ENCODE results near the gene FNBP1. TPM values are rescaled to one million over a fixed set of nuclear protein-coding genes. Genes with fewer than 3 reads are reported as not detected.
"Not testable (repeated sequence)": the region's sequence is repeated elsewhere in the genome, so short reads cannot be mapped to it uniquely, and the experiment has no call there.

Gene FNBP1
- total RNA-seq, 1 donor from 2014 or later, result 12.7 TPM

DNA sequence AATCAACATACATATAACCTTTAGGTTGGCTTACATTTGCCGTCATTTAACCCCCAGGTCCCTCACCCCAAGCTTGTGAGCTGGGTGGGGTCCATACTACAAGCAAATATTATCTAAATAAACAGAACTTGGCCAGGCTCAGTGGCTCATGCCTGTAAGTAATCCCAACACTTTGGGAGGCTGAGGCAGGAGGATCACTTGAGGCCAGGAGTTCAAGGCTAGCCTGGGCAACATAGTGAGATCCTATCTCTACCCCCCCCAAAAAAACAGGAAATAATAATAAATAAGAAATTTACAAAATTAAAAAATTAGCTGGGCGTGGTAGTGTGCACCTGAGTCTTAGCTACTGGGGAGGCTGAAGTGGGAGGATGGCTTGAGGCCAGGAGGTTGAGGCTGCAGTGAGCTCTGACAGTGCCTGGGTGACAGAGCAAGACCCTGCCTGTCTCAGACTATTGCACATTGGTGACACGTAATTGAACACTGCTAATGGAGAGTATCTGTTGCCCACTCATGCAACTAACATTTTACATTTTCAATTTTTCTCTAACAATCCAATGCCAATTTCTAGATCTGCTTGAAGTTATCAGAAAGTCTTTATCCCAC is 18.9 kb downstream of the FNBP1 start:
- DNase-seq (ENCODE audit: low spot score) (peak; percentile 36), ATAC-seq (no peak)

- peak; percentile 65 for DNase-seq (ENCODE audit: low spot score)
- peak; percentile 82 for ATAC-seq
Observed at GRCh38 chr9:130023144-130023787, 19.7 kb downstream of the FNBP1 start.

GRCh38 chr9:130022566-130023143 is 20.3 kb downstream of the FNBP1 start:
- ATAC-seq (no peak), DNase-seq (ENCODE audit: low spot score) (peak; percentile 27)

GRCh38 chr9:130021842-130022241 is 21.1 kb downstream of the FNBP1 start:
- peak; percentile 15 for DNase-seq (ENCODE audit: low spot score)
- not testable (repeated sequence) for ATAC-seq

- DNase-seq (ENCODE audit: low spot score) (no peak), ATAC-seq (no peak)
Observed at GRCh38 chr9:130021123-130021522, 21.9 kb downstream of the FNBP1 start.

- DNase-seq (ENCODE audit: low spot score), result peak; percentile 4
- ATAC-seq, result no peak
Observed at GRCh38 chr9:130020618-130021017, 22.4 kb downstream of the FNBP1 start.

DNA sequence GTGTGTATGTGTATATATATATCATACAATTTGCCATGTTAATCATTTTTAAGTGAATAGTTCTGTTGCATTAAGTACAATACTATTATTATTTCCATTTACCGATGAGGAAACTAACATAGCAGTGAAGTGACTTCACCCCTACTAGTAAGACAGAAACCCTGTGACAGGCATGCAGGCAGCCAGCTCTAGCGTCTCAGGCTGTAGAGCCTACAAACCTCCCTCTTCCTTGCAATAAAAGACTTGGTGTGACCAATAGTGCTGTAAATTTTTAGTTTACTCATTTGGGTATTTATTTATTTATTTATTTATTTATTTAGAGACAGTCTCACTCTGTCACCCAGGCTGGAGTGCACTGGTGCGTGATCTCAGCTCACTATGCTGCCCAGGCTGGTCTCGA is 24.7 kb downstream of the FNBP1 start:
- DNase-seq (ENCODE audit: low spot score), result peak; percentile 33
- ATAC-seq, result no peak

DNA sequence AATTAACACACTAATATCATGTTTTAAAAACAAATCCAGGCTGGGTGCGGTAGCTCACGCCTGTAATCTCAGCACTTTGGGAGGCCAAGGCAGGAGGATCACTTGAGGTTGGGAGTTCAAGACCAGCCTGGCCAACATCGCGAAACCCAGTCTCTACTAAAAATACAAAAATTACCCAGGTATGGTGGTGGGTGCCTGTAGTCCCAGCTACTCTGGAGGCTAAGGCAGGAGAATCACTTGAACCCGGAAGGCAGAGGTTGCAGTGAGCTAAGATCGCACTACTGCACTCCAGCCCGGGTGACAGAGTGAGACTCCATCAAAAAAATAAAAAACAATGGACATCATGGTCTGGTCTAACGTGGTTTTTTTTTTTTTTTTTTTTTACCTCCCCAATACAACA is 25.5 kb downstream of the FNBP1 start:
- ATAC-seq, result not testable (repeated sequence)
- peak; percentile 6 for DNase-seq (ENCODE audit: low spot score)

DNA sequence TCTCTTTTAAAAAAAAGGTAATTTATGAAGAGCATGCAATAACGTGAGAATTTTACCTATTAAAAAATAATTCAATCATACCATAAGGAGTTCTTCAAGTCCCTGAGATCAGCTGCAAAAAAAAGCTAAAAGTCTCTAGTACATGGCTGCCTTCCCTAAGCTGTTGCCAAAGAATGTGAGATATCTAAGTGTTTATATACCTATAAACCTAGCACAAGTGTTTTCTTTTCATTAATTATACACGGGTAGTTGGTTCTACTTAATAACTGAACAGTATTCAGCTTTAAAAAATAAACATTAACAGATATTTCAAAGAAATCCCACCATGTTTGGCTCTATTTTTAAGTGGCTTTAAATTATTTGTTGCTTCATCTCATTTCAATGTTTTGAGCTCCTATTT is 25.9 kb downstream of the FNBP1 start:
- DNase-seq (ENCODE audit: low spot score) (no peak), ATAC-seq (no peak)

DNA sequence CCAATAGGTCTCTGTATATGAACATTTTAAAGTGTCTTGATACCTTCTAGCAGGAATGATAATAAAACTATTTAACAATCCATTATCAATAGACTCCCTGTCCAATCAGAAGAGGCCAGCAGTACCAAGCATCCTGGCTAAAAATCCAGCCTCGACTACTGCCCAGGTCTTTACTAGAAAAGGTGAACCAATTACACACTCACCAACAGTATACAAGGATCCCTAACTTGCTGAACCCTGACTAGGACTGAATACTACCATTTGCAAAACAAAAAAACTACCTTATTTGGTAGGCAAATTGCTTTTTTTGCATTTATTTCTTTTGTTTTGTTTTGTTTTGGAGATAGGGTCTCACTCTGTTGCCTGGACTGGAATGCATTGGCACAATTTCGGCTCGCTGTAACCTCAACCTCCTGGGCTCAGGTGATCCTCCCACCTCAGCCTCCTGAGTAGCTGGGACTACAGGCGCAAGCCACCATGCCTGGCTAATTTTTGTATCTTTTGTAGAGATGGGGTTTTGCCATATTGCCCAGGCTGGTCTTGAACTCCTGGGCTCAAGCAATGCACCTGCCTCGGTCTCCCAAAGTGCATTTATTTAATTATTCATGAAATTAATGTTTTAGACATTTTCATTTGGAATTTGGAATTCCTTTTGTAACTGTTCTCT is 27.5 kb downstream of the FNBP1 start:
- peak; percentile 6 for DNase-seq (ENCODE audit: low spot score)
- no peak for ATAC-seq

- ATAC-seq, result no peak
Observed at GRCh38 chr9:130013326-130013725, 29.7 kb downstream of the FNBP1 start.

DNA sequence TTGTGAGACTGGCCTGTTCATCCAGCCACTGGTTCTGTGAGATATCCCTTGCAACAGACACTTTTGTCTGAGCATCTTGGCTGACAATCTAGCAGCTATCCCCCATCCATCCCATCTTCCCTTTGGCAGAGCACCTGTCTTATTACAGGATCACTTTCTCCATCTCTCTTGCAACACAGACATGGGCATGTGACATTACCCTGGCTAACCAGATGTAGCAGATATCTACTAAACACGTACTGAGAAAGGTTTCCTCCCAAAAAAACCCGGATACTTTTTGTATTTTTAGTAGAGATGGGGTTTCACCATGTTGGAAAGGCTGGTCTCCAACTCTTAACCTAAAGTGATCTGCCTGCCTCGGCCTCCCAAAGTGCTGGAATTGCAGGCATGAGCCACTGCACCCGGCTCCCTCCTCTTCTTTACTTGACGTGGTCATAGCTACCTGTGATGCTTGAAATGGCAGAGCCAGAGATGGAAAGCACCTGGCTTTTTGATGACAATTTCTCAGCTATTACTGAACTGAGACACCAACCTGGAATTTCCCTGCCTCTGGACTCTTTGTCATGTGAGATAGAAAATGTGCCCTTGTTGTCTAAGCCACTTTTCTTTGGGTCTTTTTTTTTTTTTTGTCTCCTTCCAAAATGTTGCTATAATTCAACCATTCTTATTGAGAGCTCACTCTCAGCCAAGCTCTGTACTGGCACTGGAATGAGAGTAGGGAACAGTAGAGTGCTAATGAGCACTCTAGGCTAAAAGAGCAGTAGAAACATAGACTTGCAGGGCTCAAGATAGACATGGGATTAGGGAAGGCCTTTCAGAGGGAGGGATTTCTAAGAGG is 32.6 kb downstream of the FNBP1 start:
- peak; percentile 47 for ATAC-seq
- peak; percentile 33 for DNase-seq (ENCODE audit: low spot score)

More at GRCh38 chr9:130013326-130013725, 29.7 kb downstream of the FNBP1 start:
- no peak for DNase-seq (ENCODE audit: low spot score)

DNA sequence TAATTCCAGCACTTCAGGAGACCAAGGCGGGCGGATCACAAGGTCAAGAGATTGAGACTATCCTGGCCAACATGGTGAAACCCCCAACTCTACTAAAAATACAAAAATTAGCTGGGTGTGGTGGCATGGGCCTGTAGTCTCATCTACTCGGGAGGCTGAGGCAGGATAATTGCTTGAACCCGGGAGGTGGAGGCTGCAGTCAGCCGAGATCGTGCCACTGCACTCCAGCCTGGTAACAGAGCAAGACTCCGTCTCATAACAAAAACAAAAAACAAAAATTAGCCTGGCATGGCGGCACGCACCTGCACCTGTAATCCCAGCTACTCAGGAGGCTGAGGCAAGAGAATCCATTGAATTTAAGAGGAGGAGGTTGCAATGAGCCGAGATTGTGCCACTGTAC is 33.4 kb downstream of the FNBP1 start:
- ATAC-seq, result not testable (repeated sequence)
- peak; percentile 22 for DNase-seq (ENCODE audit: low spot score)

DNA sequence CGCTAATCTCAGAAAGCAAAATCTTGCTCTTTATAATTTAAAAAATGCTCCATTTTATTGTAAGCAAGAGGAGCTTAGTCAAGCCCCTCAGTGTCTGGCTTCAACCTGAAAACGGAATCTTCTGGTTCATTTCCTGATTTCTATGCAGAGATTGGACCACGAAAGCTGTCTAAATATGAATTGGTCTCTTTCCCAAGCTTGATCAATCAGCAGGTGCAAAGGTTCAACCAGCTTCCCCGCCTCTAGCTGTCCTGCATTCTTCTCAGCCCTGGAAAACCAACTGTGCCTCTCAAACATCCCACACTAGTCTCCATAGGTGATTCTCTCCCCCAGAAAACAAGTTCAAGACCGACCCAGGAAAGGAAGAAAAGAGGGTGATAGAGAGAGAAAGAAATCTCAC is 34.5 kb downstream of the FNBP1 start:
- DNase-seq (ENCODE audit: low spot score) (peak; percentile 42), ATAC-seq (peak; percentile 96)

DNA sequence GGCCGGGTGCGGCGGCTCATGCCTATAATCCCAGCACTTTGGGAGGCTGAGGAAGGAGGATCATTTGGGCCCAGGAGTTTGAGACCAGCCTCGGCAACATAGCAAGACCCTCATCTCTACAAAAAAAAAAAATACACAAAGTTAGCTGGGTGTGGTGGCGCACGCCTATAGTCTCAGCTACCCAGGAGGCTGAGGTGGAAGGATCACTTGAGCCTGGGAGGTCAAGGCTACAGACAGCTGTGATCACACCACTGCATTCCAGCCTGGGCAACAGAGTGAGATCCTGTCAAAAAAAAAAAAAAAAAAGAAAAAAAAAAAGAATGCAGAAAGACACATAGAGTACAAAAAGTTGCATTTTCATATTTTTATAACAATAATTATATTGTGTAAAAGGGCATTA is 36.0 kb downstream of the FNBP1 start:
- ATAC-seq, result not testable (repeated sequence)
- peak; percentile 18 for DNase-seq (ENCODE audit: low spot score)

- DNase-seq (ENCODE audit: low spot score) (peak; percentile 3), ATAC-seq (no peak)
Observed at GRCh38 chr9:130003943-130004552, 38.9 kb downstream of the FNBP1 start.

GRCh38 chr9:130002320-130002719 is 40.7 kb downstream of the FNBP1 start:
- ATAC-seq (no peak), DNase-seq (ENCODE audit: low spot score) (peak; percentile 32)

DNA sequence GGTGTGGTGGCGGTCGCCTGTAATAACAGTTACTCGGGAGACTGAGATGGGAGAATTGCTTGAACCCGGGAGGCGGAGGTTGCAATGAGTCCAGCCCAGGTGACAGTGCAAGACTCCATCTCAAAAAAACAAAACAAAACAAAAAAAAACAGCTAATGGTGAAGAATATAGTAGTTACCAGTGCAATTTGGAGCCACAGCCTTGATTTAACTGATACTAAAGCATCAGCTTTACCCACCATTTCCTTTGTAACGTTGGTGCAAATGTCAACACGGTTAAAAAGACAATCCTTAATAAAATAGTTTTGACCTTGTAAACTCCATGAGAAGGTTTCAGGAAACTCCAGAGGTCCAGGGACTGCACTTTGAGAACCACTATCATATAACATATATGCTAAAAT is 41.8 kb downstream of the FNBP1 start:
- no peak for ATAC-seq
- DNase-seq (ENCODE audit: low spot score), result no peak

- peak; percentile 8 for DNase-seq (ENCODE audit: low spot score)
- ATAC-seq, result no peak
Observed at GRCh38 chr9:129999141-129999510, 43.9 kb downstream of the FNBP1 start.

DNA sequence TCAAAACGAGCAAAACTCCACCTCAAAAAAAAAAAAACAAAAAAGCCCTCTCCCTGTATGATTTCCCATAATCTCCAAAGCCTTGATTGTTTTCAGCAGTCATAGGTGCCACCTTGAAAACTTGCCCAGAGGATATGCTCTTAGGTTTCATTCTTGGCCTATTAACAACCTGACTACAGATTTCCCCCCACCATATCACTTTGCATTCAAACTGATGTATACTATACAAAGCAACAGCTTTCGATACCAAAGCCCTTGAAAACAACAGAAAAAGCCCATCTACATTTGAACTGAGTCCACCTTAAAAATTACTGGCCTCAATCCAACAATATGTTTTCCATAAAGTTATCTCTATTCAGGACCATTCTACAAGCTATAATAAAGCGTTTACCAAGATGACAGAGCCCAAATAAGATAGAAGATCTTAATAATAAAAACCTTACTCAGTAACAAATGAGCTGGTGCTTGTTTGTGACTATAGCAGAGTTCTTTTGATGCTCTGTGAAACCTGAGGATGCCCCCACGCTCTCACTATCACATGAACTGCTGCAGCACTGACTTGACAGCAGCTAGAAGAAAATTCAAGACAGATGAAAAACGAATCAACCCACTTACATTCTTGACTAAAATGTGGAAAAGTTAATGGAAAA is 44.4 kb downstream of the FNBP1 start:
- ATAC-seq (no peak), DNase-seq (ENCODE audit: low spot score) (peak; percentile 7)
